ENCODE measurements around the gene TMEM109. TPM values are rescaled to one million over a fixed set of nuclear protein-coding genes. Genes with fewer than 3 reads are reported as not detected.

The TMEM109 gene
- total RNA-seq, 1 donor from 2014 or later: 108 TPM

GRCh38 chr11:60924906-60925853 lies 11.2 kb downstream of the TMEM109 start:
- peak; percentile 27 for DNase-seq (ENCODE audit: low read depth)

DNA sequence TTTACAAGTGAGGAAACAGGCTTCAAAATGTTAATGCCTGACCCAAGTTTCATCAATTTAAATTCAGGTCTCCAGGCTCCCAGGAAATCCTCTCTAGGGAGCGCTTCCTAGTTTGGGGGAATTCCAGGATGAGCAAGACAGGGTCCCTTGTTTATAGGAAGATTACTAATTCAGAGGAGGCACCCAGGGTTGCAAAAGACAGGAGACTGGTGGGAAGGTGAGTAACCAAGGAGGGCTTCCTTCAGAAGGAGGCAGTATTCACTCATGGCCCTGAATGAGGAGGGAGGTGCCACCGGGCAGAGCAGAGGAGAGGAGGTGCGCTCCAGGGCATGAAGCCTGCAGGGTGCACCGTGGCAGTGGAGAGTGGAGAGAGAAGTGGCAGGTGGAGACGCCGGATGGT lies 11.9 kb downstream of the TMEM109 start:
- DNase-seq (ENCODE audit: low read depth): no peak

- no peak for DNase-seq (ENCODE audit: low read depth)
Observed at GRCh38 chr11:60926500-60926899, 12.5 kb downstream of the TMEM109 start.

GRCh38 chr11:60927061-60927592 lies 13.2 kb downstream of the TMEM109 start:
- DNase-seq (ENCODE audit: low read depth): no peak

DNA sequence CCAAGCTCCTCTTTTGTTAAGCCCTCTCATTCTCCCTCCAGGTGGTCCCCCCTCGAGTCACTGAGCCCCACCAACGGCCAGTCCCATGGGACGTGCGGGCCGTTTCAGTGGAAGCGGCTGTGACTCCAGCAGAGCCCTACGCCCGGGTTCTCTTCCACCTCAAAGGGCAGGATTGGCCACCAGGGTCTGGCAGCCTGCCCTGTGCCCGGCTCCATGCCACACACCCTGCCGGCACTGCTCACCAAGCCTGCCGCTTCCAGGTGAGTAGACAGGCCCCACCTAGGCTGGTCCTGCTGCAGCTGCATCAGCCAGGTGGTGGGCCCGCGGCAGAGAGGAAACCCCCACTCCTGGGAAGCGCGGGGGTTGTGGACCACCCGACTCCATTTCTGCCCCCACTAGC lies 13.6 kb downstream of the TMEM109 start:
- DNase-seq (ENCODE audit: low read depth): no peak

DNA sequence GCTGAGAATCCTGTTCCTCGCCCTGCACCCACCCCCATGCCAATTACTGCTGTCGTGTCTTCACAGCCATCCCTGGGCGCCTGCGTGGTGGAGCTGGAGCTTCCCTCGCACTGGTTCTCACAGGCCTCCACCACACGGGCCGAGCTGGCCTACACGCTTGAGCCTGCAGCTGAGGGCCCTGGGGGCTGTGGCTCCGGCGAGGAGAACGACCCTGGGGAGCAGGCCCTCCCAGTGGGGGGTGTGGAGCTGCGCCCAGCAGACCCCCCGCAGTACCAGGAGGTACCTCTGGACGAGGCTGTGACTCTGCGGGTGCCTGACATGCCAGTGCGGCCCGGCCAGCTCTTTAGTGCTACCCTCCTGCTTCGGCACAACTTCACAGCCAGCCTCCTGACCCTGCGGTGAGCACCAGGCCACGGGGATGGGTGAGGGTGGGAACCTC lies 14.6 kb downstream of the TMEM109 start:
- no peak for DNase-seq (ENCODE audit: low read depth)

GRCh38 chr11:60929764-60930163 lies 15.8 kb downstream of the TMEM109 start:
- no peak for DNase-seq (ENCODE audit: low read depth)

DNA sequence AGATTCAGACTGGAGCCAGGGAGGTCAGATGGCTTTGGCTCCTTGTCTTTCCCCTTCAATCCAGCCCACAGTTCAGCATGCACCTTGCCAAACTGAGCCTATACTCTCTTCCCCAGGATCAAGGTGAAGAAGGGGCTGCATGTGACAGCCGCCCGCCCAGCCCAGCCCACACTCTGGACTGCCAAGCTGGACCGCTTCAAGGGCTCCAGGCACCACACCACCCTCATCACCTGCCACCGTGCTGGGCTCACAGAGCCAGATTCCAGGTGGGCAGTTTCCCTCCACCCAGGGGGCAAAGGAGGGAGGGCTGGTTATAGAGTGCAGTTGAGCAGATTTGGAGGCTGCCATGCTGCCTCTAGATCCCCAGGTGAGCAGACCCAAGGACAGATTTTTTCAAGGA lies 16.4 kb downstream of the TMEM109 start:
- DNase-seq (ENCODE audit: low read depth): no peak

GRCh38 chr11:60931917-60932316 lies 18.0 kb downstream of the TMEM109 start:
- no peak for DNase-seq (ENCODE audit: low read depth)

DNA sequence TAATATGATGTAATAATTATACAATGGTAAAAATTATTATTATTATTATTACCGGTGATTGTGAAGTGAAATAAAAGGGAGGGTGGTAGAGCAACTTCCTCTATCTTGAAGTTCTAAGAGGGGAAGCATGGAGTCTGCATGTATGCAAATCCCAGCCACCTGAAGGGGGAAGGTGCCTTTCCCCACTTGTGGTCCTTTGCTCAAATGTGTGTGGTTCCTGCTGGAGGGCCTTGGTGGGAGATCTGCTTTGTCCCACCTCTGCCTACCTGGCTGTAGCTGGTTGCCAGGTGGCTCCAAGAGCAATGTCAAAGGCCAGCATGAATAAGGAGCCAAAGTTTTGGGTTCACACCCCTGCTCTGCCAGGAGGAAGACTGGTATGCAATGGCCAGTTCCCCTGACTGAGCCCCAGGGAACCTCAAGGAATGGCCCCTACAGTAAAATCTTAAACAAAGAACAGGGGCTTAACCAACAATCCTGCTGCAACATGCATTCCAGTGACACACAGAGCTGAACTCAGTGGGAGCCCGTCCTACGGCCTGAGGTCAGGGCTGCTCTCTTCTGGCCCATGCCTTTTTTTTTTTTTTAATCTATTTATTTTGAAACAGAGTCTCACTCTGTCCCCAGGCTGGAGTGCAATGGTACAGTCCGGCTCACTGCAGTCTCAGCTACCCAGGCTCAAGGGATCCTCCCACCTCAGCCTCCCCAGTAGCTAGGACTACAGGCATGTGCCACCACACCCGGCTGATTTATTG lies 18.8 kb downstream of the TMEM109 start:
- no peak for DNase-seq (ENCODE audit: low read depth)

- DNase-seq (ENCODE audit: low read depth): no peak
Observed at GRCh38 chr11:60933416-60934123, 19.6 kb downstream of the TMEM109 start.

GRCh38 chr11:60934124-60934789 lies 20.3 kb downstream of the TMEM109 start:
- DNase-seq (ENCODE audit: low read depth): no peak

DNA sequence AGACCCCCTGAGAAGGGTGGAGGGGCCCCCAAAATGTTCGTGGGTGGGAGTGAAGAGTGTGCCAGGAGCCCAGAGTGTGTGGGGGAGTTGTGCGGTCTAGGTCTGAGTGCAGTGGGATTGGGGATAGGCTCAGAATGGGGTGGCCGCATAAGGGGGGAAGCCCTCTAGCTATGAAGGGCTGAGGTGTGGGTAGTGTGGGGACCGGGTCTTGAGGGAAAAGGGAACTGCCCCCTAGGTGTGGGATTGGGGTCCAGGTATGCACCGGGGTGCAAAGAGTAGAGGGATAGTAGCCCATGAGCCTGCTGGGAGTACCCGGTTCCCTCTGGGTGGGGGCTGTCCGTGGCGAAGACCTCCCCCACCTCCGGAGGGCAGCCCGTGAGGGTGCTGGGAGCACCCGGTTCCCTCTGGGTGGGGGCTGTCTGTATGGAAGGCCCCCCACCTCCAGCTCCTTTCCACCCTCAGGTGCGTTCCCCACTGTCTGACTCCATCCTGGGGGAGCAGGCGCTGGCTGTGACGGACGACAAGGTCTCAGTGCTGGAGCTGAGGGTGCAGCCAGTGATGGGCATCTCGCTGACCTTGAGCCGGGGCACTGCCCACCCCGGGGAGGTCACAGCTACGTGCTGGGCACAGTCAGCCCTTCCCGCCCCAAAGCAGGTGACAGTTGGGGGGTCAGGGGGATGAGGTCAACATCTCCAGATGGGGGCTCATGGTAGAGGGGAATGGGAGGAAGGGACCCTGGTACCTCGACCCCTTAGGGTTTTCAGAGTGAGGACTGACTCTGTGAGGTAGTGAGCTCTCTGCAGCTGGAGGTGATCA lies 21.0 kb downstream of the TMEM109 start:
- no peak for DNase-seq (ENCODE audit: low read depth)

DNA sequence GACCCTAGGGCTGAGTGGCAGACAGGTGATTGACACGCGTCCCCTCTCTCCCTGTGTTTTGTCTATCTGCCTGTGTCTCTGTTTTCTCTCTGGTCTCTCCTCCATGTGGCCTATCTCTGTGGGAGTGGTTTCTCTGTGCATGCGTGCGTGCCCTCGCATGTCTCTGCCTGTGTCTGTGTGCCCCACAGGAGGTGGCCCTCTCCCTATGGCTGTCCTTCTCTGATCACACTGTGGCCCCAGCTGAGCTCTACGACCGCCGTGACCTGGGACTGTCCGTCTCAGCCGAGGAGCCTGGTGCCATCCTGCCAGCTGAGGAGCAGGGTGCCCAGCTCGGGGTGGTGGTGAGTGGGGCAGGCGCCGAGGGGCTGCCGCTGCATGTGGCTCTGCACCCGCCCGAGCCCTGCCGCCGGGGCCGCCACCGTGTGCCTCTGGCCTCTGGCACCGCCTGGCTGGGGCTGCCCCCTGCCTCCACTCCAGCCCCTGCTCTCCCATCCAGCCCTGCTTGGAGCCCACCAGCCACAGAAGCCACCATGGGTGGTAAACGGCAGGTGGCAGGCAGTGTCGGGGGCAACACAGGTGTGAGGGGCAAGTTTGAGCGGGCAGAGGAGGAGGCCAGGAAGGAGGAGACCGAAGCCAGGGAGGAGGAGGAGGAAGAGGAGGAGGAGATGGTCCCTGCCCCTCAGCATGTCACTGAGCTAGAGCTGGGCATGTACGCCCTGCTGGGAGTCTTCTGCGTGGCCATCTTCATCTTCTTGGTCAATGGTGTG lies 21.9 kb downstream of the TMEM109 start:
- DNase-seq (ENCODE audit: low read depth): no peak

- no peak for DNase-seq (ENCODE audit: low read depth)
Observed at GRCh38 chr11:60936467-60937143, 22.6 kb downstream of the TMEM109 start.

DNA sequence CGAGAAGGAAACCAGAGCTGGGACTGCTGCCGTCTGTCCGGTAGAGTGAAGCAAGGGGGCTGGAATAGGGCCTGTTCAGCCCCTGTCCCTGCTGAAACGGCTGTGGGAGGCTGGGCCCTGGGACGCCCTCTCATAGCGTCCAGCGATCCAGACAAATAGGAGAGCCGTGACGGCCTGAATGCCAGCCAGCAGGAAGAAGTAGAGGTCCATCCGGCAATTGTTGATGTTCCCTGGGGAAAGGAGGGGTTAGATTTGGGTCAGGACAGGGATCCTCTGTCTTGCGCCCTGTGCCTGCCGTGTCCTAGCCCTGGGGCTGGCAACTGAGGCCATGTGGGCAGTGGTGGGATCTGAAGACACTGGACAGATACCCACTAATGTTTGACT lies 23.2 kb downstream of the TMEM109 start:
- no peak for DNase-seq (ENCODE audit: low read depth)

DNA sequence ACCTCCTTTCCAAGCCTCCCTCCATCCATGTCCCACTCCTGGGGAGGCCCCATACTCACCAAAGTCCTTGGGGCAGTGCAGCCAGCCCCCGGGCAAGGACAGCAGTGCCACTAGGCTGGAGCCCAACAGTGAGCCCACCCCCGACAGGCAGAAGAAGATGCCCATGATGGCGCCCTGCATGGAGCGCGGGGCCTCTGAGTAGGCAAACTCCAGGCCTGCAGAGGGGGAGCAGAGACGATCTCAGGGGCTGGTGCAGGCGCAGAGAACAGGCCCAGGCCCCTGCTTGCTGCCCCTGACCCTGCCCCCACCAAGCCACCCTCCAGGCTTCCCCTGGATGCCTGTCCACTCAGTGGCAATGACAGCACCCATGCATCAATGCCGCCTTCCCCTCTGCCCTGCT lies 23.9 kb downstream of the TMEM109 start:
- DNase-seq (ENCODE audit: low read depth): no peak

GRCh38 chr11:60938500-60938899 lies 24.5 kb downstream of the TMEM109 start:
- no peak for DNase-seq (ENCODE audit: low read depth)

DNA sequence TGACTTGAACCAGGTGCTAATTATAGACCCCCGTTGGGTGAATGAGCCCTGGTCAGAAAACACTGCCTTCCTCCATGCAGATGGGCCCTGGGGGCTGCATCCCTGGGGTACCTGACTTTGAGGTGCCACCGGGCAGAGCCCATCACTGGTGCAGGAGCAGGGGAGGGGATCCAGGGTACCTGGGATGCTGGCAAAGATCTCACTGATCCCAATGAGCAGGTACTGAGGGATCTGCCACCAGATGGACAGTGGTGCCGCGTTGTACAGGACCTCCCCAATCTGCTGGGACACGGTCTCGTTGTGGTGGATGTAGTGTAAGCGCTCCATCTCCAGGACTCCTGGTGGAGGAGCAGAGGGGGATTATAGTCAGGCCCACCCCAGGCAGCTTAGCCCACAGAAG lies 25.3 kb downstream of the TMEM109 start:
- no peak for DNase-seq (ENCODE audit: low read depth)

Measured in myocyte (in vitro differentiated cells).